Inferior parietal cortex (tissue), 1 donor: ENCODE results near the gene AGPAT3.

ENCODE experiments used
- DNase-seq: peaks from one replicate; pipeline ENCODE4 v3.0.0-alpha.2; 2016; ENCODE audit errors: extremely low spot score

The AGPAT3 gene

DNA sequence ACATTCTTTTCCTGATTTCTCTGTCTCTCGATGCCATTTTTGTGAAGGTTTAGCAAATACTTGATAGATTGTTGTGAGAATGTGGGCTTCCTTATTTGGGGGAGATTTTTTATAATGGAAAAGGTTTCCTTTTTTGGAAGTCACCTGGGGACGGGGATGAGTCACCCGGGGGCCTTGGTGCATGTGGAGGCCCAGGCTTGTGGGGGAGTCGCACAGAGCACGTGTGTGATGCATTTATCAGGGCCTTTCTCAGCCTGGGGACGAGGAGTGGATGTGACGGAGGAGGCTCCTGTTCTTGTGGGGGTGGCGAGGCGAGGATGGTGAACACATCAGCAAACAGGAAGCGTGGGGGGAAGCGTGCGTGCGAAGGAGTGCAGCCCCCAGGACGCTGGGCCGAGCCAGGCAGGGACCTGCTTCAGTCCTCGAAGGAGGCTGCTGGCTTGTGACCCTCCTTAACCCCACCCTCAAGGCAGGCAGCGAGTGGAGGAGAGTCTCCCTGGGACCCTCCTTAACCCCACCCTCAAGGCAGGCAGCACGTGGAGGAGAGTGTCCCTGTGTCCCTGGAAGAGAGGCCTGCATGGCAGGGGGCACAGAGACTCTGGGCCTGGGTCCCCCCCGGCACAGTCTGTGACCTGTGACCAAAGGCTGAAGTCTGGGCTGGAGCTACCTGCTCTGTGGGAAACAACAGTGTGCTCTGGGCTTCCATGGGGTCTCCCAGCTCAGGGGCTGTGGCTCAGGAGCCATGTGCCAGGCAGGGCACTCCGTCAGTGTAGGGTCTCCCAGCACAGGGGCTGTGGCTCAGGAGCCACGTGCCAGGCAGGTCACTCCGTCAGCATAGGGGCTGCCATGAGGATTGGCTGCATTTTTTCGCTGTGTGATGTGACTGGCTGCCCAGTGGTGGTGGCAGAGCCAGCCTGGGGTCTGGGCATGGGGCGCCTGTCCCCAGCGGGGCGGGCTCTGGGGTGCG lies 57.2 kb downstream of the AGPAT3 start:
- no peak for DNase-seq

DNA sequence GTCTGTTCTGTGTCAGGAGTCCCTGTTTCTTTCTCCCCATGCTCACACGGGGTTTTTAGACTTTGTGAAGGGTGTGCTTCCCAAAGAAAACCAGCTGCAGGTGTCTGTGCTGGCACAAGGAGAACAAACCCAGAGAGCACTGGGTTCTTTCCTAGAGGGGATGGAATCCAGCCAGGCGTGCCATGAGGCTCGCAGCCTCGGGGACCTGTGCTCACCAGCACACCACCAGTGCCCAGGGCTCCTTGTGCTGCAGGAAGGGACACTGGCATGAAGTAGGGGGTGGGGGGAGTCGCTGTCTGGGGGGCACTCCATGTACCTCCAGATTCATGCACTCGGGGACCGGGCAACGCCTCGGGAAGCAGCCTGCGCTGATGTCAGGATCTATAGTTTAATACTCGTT lies 57.9 kb downstream of the AGPAT3 start:
- DNase-seq = no peak

DNA sequence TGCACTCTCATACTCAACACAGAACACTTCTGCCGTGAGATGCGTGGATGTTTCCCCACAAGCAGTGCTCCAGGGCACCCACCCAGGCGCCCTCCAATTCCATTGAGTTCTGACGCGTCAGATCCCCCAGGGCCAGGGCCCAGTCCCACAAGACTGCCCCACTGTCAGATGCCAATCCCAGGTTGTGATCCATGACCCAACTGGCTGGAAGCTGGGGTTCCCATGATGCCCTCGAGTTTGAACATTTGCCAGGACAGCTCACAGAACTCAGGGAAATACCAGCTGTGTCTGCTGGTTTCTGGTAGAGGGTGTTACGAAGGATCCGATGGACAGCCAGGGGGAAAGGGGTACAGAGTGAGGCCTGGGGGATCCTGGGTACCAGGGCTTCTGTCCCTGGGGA lies 58.4 kb downstream of the AGPAT3 start:
- peak; percentile 50 for DNase-seq

DNA sequence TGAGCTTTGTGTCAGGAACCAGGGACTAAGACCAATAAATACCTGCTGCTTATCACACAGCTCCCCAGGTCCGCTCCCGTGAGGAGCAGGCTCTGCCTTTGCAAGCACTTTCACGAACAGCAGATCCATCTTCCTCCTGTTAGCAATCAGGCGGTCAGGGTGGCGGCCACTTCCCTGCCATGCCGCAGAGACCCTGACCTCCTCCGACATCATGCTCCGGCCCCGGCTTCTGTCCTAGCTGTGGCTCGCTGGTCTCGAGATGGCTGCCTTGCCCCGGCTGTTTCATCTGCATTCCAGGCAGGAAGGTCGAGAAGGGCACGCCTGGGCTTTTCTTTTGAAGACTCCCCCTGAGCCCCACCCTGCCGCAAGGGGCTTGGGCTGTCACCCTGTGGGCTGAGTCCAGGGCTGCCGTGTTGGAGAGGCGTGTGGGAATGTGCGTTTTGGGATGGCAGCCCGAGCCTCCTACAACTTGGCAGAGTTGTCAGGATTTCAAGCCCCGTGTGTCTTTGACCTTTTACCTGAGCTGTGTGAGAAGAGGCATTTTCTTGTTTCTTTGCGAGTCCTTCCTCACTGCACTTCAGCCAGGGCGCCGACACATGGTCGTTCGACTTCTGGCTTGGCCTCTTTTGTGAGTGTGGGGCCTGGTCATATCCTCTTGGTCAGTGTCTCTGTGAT lies 59.5 kb downstream of the AGPAT3 start:
- DNase-seq = no peak

DNA sequence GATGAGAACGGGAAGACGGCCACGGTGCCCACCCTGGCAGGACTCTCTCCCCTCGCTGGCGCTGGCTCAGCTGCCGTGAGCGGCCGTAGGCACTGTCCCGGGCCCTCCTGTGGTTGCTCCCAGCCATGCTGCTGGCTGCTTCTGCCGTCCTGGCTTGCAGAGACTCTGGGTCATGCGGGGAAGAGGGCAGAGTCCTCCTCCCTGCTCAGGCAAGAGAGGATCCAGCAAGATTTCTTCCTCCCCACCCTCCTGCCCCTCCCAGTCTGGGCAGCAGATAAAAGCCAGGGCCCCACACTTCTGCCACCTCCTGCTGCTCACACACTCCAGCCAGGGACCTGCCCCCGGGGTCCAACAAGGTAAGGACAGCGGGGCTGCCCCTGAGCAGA lies 60.1 kb downstream of the AGPAT3 start:
- DNase-seq = no peak

DNA sequence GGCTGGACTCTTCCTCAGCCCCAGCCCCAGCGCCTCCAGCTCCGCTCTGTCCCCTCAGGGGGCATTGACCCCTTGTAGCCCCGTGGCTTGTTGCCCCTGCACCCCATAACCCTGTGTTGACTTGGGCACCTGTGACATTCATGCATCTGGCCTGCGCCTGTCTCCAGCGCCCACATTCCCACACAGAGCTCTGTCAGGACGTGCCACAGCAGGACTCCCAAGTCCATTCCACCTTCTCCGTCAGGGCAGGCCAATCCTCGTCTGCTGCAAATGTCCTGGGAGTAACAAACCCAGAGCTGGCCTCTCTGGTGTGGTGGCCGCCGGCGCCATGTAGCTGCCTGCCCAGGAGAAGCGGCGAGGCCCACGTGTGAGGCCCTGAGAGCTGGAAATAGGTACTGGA lies 60.6 kb downstream of the AGPAT3 start:
- no peak for DNase-seq

DNA sequence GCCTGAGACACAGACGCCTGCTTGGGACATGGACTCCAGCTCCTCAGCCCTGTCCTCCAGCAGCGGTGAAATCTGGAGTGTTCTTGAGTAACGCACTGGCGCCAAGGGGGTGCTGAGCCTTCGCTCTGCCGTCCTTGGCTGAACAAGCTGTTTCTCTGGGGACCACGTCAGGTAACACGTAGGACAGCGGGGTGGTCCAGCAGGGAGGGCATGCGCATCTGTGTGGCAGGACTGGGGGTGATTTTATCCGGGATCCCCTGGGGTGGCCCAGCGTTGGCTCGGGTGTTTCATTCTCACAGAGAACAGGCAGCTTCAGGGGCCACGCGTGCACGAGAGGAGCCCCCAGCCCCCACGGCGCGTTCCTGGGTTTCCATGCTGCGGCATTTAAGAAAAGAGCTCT lies 61.2 kb downstream of the AGPAT3 start:
- no peak for DNase-seq

DNA sequence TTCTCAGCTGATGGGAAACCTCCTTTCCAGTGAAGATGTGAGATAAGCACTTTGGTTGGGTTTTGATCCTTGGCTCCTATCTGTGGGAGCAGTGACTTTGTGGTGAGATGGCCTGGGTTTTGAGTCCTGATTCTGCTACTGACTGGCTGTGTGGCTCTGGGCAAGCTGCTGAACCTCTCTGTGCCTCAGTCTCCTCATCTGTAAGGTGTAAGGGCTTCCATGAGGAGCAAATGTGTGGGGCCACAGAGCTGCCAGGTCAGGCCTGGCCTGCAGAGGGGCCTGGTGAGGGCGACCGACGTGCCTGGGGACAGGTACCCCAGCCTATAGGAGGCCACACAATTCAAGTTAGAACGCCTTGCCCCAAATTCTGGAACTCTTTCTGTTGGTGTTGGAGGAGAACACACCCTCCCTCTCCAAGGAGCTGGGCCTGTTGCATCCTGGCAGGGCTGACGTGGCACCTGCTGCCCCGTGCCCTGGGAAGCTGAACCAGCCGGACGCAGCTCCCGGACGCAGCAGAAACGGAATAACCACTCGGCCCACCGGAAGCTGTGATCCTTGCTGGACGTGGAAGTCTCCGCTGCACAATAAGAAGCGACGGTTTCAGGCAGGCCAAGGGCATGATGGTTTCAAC lies 62.7 kb downstream of the AGPAT3 start:
- DNase-seq = no peak

DNA sequence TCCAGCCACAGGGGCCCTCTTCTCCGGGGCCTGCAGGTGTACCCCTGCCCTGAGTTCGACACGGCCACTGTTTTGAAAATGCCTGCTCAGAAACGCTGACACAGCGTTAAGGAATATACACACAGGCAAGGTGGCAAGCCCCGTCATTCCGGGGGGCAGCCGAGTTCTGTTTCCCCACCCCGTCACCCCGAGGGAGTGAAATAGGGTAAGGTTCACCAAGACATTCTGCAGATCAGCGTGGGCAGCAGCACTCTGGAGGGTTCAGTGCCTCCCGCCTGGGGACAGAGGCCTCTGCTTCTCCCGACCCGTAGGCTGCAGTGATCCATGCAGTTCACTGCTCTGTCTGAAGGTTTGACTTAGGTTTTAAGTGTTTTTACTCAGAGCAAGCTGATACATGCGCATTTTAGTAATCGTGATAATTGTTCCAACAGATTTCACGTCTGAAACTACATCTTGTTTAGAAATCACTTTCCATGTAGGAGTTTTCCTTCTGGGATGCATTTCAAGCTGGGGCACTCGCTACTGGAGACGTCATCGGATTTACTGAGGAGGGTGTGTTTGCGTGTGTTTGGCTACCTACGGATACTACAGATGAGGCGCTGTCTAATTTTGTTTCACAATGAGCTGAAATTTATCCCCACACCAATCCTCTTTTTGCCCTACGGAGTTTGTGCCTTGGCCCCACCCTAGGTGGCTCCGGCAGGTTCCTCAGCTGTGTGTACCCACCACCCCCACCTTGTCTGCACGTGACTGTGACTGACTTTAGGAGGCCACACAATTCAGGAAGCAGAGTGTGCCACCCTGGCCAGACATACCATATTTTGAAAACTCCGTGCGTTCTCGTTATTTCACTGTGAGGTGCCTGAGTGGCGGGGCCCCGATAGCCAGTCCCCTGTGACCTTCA lies 63.5 kb downstream of the AGPAT3 start:
- no peak for DNase-seq

DNA sequence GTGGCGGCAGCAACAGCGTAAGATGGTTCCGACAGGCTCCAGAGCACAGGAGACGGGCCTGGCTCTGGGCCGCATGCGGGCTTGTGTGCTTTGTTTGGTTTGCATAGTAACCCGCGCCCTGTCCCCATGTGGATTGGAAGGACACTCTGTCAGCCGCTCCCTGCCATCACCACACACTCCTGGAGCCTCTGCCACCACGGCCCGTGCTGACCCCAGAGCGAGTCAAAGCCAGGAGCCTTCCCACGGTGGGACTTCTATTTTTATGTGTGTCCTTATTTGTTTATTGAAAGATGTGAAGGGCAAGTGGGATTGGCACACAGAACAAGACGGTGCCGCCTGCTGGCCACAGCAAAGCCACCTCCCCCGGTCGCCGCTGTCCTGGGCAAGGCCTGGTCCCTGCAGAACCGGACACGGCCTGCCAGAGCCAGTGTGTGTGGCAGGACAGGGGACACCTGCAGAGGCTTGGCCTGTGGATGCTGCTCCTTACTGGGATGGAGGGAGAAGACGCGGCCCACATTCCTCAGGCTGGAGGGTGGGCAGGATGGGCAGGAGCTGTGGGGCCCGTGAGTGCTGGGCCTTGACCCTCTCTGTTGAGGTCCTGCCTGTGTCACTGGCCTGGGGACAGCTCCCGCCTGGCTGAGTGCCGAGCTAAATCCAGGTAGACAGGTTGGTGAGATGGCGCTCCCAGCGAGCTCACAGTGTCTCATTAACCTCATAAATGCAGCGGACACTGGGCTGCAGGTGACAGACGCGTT lies 64.4 kb downstream of the AGPAT3 start:
- DNase-seq = no peak

GRCh38 chr21:43930074-43930847 lies 65.2 kb downstream of the AGPAT3 start:
- DNase-seq = no peak

GRCh38 chr21:43930848-43931375 lies 65.9 kb downstream of the AGPAT3 start:
- no peak for DNase-seq

DNA sequence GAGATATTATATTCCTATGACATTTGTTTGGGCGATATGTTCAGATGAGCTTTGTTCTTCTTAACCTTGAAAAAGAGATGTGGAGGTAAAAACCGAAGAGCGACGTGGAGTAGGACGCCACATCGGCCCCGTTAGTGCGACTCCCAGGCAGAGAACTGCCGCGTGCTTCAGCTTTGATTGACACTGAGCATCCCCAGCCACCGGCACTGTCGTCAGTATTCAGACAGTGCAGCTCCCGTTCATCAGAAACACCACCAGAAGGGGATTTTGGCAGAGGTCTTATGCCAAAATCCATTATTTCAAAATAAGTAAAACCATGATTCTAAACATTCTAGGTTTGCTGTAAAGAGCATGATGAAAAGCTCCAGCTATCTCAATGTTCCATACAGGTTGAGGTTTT lies 66.5 kb downstream of the AGPAT3 start:
- DNase-seq = no peak

- no peak for DNase-seq
Observed at GRCh38 chr21:43932005-43932404, 67.0 kb downstream of the AGPAT3 start.

GRCh38 chr21:43933199-43933598 lies 68.2 kb downstream of the AGPAT3 start:
- DNase-seq = no peak

- DNase-seq = no peak
Observed at GRCh38 chr21:43933680-43934079, 68.7 kb downstream of the AGPAT3 start.

- no peak for DNase-seq
Observed at GRCh38 chr21:43934116-43934515, 69.1 kb downstream of the AGPAT3 start.

GRCh38 chr21:43934716-43935705 lies 70.0 kb downstream of the AGPAT3 start:
- DNase-seq = no peak

- DNase-seq = no peak
Observed at GRCh38 chr21:43935711-43936110, 70.7 kb downstream of the AGPAT3 start.
